ENCODE results near the gene MRGPRG. TPM values are rescaled to one million over a fixed set of nuclear protein-coding genes. Genes with fewer than 3 reads are reported as not detected.

Gene MRGPRG, protein sequence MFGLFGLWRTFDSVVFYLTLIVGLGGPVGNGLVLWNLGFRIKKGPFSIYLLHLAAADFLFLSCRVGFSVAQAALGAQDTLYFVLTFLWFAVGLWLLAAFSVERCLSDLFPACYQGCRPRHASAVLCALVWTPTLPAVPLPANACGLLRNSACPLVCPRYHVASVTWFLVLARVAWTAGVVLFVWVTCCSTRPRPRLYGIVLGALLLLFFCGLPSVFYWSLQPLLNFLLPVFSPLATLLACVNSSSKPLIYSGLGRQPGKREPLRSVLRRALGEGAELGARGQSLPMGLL
- not detected in 5 replicates for total RNA-seq (2022; extraction: Qiagen RNA extraction)

GRCh38 chr11:3218483-3219280 is at the start of gene MRGPRG:
MRGPRG (minus strand) TSS chr11:3218813; CDS start chr11:3218813, 0 bp downstream.

GRCh38 chr11:3231851-3232744 is 13.5 kb upstream of the MRGPRG start, which contains the start of gene MRGPRE:
MRGPRE (minus strand) TSS chr11:3232417; CDS start chr11:3228799, 3,618 bp downstream.

Other genes starting within 250 kb of the MRGPRG start
- gene NAP1L4, start 226.5 kb downstream of the MRGPRG start, total RNA-seq (2022; extraction: Qiagen RNA extraction), result 109 to 135 TPM (median 119 TPM) in 5 replicates
- gene CARS1, start 161.4 kb downstream of the MRGPRG start, total RNA-seq (2022; extraction: Qiagen RNA extraction), result 55.5 to 64.4 TPM (median 63.2 TPM) in 5 replicates
- 5.9 to 10.0 TPM (median 8.6 TPM) in 5 replicates for gene OSBPL5, start 53.5 kb downstream of the MRGPRG start, total RNA-seq (2022; extraction: Qiagen RNA extraction)
- gene MRGPRE, start 13.6 kb upstream of the MRGPRG start, total RNA-seq (2022; extraction: Qiagen RNA extraction), result 0.08 to 0.22 TPM (median 0.18 TPM) in 4 of 5 replicates, not detected in the other
- gene ZNF195, start 160.3 kb upstream of the MRGPRG start, total RNA-seq (2022; extraction: Qiagen RNA extraction), result 16.5 to 24.0 TPM (median 19.3 TPM) in 5 replicates